C1 segment of cervical spinal cord (tissue), 14 donors: ENCODE results near the gene DNAJC11.
"Not testable (repeated sequence)": the region's sequence is repeated elsewhere in the genome, so short reads cannot be mapped to it uniquely, and the experiment has no call there.

Experiments used
- DNase-seq, 14 donors: peaks; one replicate each; lab custom pipeline; 2025; lab: John Stamatoyannopoulos, UW

DNAJC11 gene

DNA sequence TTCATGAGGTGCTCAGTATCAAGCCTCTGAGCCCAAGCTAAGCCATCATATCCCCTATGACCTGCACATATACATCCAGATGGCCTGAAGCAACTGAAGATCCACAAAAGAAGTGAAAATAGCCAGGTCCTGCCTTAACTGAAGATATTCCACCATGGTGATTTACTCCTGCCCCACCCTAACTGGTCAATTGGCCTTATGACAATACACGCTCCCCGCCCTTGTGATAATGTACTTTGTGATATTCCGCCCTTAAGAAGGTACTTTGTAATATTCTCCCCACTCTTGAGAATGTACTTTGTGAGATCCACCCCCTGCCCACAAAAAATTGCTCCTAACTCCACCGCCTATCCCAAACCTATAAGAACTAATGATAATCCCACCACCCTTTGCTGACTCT lies 1.7 kb downstream of the DNAJC11 start:
- not testable (repeated sequence) for DNase-seq

DNA sequence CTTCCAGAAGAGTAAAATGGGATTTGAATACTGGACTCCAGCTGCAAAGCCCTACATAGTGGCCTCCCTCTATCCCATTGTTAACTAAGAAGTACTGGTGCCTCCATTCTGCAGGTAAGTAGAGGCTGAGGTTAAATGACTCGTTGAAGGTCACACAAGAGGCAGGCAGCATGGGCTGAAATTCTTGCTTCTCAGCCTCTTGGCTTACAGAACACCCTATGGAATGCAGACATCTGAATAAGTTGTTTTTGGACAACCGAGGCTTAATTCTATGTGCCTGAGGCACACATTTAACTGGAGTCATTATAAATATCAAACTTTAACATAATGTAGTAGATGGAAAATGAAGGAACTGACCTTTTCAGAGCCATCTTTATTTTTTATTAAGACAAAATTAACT lies 5.7 kb downstream of the DNAJC11 start:
- DNase-seq, result no peak

- no peak for DNase-seq
Measured at GRCh38 chr1:6694121-6694713, 7.4 kb downstream of the DNAJC11 start.

GRCh38 chr1:6692956-6693355 lies 8.7 kb downstream of the DNAJC11 start:
- no peak for DNase-seq

- DNase-seq, result no peak
Measured at GRCh38 chr1:6691507-6691906, 10.1 kb downstream of the DNAJC11 start.

- no peak for DNase-seq
Measured at GRCh38 chr1:6690186-6690585, 11.4 kb downstream of the DNAJC11 start.

- DNase-seq, result no peak
Measured at GRCh38 chr1:6688757-6689156, 12.9 kb downstream of the DNAJC11 start.

- DNase-seq, result no peak
Measured at GRCh38 chr1:6688001-6688400, 13.6 kb downstream of the DNAJC11 start.

- no peak for DNase-seq
Measured at GRCh38 chr1:6686294-6686693, 15.3 kb downstream of the DNAJC11 start.

GRCh38 chr1:6685381-6685780 lies 16.2 kb downstream of the DNAJC11 start:
- DNase-seq, result no peak

GRCh38 chr1:6683434-6683833 lies 18.2 kb downstream of the DNAJC11 start:
- DNase-seq, result no peak

DNA sequence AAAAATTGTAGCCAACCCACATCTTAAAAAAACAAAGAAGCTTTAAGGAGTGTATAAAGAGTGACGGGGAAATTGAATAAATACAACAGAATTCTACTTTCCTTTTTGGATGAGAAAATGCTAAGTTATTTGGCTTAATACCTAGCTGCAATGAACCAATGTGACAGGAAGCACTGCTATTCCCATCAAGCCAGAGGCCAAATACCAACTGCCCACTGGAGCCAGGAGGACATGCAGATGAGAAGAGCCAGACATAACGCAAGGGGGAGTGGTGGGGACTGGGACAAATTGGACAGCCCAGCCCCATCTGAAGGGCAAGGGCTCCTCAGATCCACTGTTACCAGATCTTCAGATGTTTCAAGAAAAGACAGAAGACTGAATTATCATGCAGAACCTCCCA lies 25.7 kb downstream of the DNAJC11 start:
- no peak for DNase-seq

DNA sequence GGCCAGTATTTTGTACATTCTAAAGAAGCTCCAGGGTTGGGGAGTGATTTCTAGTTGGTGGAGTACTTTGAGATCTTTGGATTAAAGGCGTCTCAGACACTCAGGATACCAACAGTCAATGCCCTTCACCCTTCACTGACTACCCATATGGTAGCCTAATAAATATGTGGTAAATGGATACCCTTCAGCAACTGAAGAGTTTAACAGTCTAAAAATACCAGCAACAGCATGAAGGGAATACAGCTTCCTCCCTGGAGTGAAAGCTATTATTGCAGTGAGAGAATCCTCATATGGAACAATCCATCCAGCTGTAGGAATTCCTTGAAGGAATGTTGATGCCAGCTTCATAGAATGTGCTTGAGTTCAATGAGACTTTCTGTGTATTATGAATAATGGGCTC lies 26.8 kb downstream of the DNAJC11 start:
- no peak for DNase-seq

GRCh38 chr1:6673816-6674398 lies 27.7 kb downstream of the DNAJC11 start:
- DNase-seq, result no peak

DNA sequence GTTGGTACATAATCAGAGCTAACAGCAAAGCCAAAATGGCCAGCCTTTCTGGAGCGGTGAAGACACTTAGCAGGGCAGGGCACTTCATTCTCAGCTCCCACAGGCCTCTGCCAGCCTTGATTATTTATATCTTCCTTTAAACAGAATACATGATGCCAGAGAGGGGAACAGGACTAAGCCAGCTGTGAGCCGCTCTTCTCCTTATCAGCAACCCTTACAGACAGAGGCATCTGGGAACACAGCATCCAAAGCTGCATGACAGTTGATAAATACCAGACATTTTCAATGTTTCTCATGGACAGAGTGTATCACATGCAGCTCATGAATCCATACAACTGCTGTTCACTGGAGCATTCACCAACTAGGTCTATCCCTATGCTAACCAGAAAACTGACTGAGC lies 29.1 kb downstream of the DNAJC11 start:
- no peak for DNase-seq

- DNase-seq, result no peak
Measured at GRCh38 chr1:6668503-6668902, 33.1 kb downstream of the DNAJC11 start.

DNA sequence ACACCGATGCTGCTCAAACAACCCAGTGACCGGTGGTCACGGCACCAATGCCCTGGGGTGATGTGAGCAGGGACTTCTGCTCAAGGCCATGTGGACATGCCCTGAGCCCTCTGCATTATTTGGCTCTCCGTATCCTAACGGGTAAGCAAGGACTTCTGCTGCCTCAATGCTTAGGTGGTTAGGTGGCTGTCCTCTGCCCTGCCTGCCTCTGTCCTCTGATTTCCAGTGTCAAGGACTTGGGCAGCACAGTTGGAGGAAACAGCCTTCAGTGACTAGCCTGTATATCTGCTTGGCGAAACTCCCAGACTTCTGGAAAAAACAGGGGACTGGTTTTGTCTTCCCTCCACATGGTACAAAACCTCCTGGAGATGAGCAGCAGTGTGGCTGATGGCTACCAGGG lies 34.5 kb downstream of the DNAJC11 start:
- DNase-seq, result no peak

GRCh38 chr1:6666696-6667095 lies 34.9 kb downstream of the DNAJC11 start:
- no peak for DNase-seq

- not testable (repeated sequence) for DNase-seq
Measured at GRCh38 chr1:6662468-6662867, 39.1 kb downstream of the DNAJC11 start.

DNA sequence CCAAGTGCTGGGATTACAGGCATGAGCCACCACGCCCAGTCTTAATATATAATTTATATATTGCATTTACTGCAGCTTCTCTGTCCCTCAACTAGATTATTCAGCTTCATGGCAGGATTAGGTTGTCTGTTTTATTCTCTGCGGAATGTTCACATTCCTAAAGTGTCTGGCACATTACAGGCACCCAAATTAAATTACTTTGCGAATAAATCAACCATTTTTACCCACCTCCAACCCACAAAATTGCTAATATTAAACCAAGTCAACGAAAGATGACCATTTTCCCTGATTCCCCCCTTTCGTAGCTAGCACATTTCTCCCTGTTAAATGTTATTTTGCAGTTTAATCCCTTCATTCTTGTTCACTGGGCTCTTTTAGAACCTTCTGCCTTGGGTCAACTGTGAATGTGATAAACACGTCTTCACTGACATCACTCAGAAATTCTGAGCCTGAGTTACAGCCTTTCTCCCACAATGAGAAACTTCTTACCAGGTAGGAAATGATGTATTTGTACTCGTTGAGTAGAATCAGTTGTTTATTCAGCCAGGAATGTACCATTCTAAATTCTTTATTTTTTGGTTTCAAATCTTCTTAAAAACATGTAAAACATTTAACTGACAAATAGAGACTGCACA lies 41.1 kb downstream of the DNAJC11 start:
- DNase-seq, result no peak

- no peak for DNase-seq
Measured at GRCh38 chr1:6658359-6659060, 43.1 kb downstream of the DNAJC11 start.

GRCh38 chr1:6657138-6657537 lies 44.5 kb downstream of the DNAJC11 start:
- DNase-seq, result no peak
